Prostate gland (tissue), 2 donors: ENCODE measurements around the gene HOOK1.

ENCODE experiments used
- CTCF ChIP-seq, 4 experiments: fragments of 200-600 bp in 2 of 4; fragments of 450-650 bp in 2 of 4; sonication (generic) in 2 of 4; IDR thresholded peaks; 1 replicate in 3 of 4; 2 replicates in 1 of 4; pipeline ENCODE4 v1.5.1; 2016 to 2019; ENCODE audit warnings: antibody characterized with exemption in 4 of 4, mild to moderate bottlenecking in 2 of 4, moderate library complexity in 2 of 4
- POLR2A ChIP-seq: fragments of 450-650 bp; IDR thresholded peaks from one replicate; pipeline ENCODE4 v1.6.1; 2016; ENCODE audit warnings: antibody characterized with exemption, mild to moderate bottlenecking

GRCh38 chr1:59833991-59834390 is 19.2 kb downstream of the HOOK1 start:
- TF ChIP-seq CTCF (IDR thresholded peaks at IDR 0.05), result no peak
- no peak for TF ChIP-seq POLR2A
